Astrocyte (in vitro differentiated cells and primary cell): ENCODE results near the gene CAP1. TPM values are rescaled to one million over a fixed set of nuclear protein-coding genes. Genes with fewer than 3 reads are reported as not detected.
A peak's percentile ranks its signal among the peaks of the same experiment; 100 is the strongest.

ENCODE experiments used
- DNase-seq: peaks from one replicate; pipeline ENCODE4 v3.0.0-alpha.2; 2010; ENCODE audit warnings: low read depth
- FAIRE-seq: peaks from 2 replicates; lab custom pipeline; 2011; peaks lifted over from hg19 to GRCh38; lab: Jason Lieb, UNC
- H2AFZ ChIP-seq: 2 replicates; pipeline ENCODE4 v1.6.0; 2012; ENCODE audit warnings: low read depth, low read length, inconsistent platforms
- H3K27ac ChIP-seq: 2 replicates; pipeline ENCODE4 v1.5.1; 2011; ENCODE audit warnings: low read depth, low read length, inconsistent platforms
- H3K27me3 ChIP-seq: 2 replicates; pipeline ENCODE4 v1.6.0; 2011; ENCODE audit warnings: low read length, inconsistent platforms; ENCODE audit not compliant: insufficient read depth
- H3K36me3 ChIP-seq: 2 replicates; pipeline ENCODE4 v1.5.1; 2011; ENCODE audit warnings: low read length, inconsistent platforms; ENCODE audit not compliant: insufficient read depth
- H3K4me1 ChIP-seq: 2 replicates; pipeline ENCODE4 v1.5.1; 2011; ENCODE audit warnings: low read length, inconsistent platforms; ENCODE audit not compliant: insufficient read depth
- H3K4me2 ChIP-seq: 2 replicates; pipeline ENCODE4 v1.6.0; 2012; ENCODE audit warnings: low read length, inconsistent platforms
- H3K4me3 ChIP-seq: 2 replicates; pipeline ENCODE4 v1.5.1; 2011; ENCODE audit warnings: low read depth, mild to moderate bottlenecking, low read length, inconsistent platforms; ENCODE audit not compliant: insufficient read depth
- H3K79me2 ChIP-seq: 2 replicates; pipeline ENCODE4 v1.6.0; 2012; ENCODE audit warnings: mild to moderate bottlenecking, low read length, inconsistent platforms; ENCODE audit not compliant: insufficient read depth
- H3K9ac ChIP-seq: 2 replicates; pipeline ENCODE4 v1.6.0; 2012; ENCODE audit warnings: mild to moderate bottlenecking, low read length, inconsistent platforms
- H3K9me3 ChIP-seq: 2 replicates; pipeline ENCODE4 v1.5.1; 2012; ENCODE audit warnings: low read depth, mild to moderate bottlenecking, low read length, inconsistent platforms; ENCODE audit not compliant: insufficient read depth
- H4K20me1 ChIP-seq: 2 replicates; pipeline ENCODE4 v1.6.0; 2012; ENCODE audit warnings: low read length, inconsistent platforms; ENCODE audit not compliant: insufficient read depth
- H3K27ac Mint-ChIP-seq: one replicate; pipeline ENCODE4 v1.8.0; 2021; ENCODE audit warnings: mild to moderate bottlenecking, mixed read lengths; ENCODE audit not compliant: unreplicated experiment
- H3K27me3 Mint-ChIP-seq: one replicate; pipeline ENCODE4 v1.8.0; 2021; ENCODE audit warnings: low read depth, mixed read lengths; ENCODE audit not compliant: unreplicated experiment
- H3K36me3 Mint-ChIP-seq: one replicate; pipeline ENCODE4 v1.8.0; 2021; ENCODE audit warnings: low read depth, mixed read lengths; ENCODE audit not compliant: unreplicated experiment
- H3K4me1 Mint-ChIP-seq: one replicate; pipeline ENCODE4 v1.8.0; 2021; ENCODE audit warnings: low read depth, mixed read lengths; ENCODE audit not compliant: unreplicated experiment
- H3K4me3 Mint-ChIP-seq: one replicate; pipeline ENCODE4 v1.8.0; 2021; ENCODE audit warnings: mild to moderate bottlenecking, moderate library complexity, mixed read lengths; ENCODE audit not compliant: unreplicated experiment
- H3K9me3 Mint-ChIP-seq: one replicate; pipeline ENCODE4 v1.8.0; 2021; ENCODE audit warnings: mild to moderate bottlenecking, mixed read lengths; ENCODE audit not compliant: unreplicated experiment
- CTCF ChIP-seq: IDR thresholded peaks from 2 replicates; pipeline ENCODE4 v1.5.1; 2011; ENCODE audit warnings: low read depth, mild to moderate bottlenecking, inconsistent platforms, low read length, moderate library complexity; ENCODE audit not compliant: insufficient read depth
- EZH2 ChIP-seq: IDR thresholded peaks from 2 replicates; pipeline ENCODE4 v1.6.1; 2012; ENCODE audit warnings: mild to moderate bottlenecking, low read length, inconsistent platforms; ENCODE audit not compliant: insufficient read depth
- total RNA-seq: library from RNA; stranded (reverse); gene quantifications from 2 replicates; pipeline ENCODE4 v1.2.1, GENCODE V29; 2021

CAP1 gene
- total RNA-seq, 1 donor from 2014 or later: 930 TPM

GRCh38 chr1:40090652-40091355, 50.3 kb downstream of the CAP1 start:
- H2AFZ ChIP-seq: no peak overlapping the region
- H3K4me2 ChIP-seq: no peak overlapping the region
- no peak for FAIRE-seq
- TF ChIP-seq EZH2: no peak
- TF ChIP-seq CTCF: no peak
- Mint-ChIP-seq H3K27me3 (no peaks in the 10 kb centered on the region), H3K9me3 (no peaks in the 10 kb centered on the region), H3K4me3 (no peak overlapping the region), H3K36me3 (peaks cover 16% of the 10 kb centered on the region), H3K4me1 (peaks cover 23% of the 10 kb centered on the region), H3K27ac (peak overlapping the region; percentile 66)
- H3K9ac ChIP-seq: no peak overlapping the region
- H3K9me3 ChIP-seq: no peaks in the 10 kb centered on the region
- H3K27me3 ChIP-seq: no peaks in the 10 kb centered on the region
- peaks cover 7% of the 10 kb centered on the region for H4K20me1 ChIP-seq
- H3K36me3 ChIP-seq: peaks cover 26% of the 10 kb centered on the region
- DNase-seq: no peak
- no peaks in the 10 kb centered on the region for H3K4me1 ChIP-seq
- H3K79me2 ChIP-seq: peaks cover 15% of the 10 kb centered on the region
- H3K27ac ChIP-seq: peak overlapping the region; percentile 26
- H3K4me3 ChIP-seq: no peak overlapping the region

- H3K27ac ChIP-seq: no peak overlapping the region
- FAIRE-seq: no peak
- Mint-ChIP-seq H3K36me3 (peaks cover 10% of the 10 kb centered on the region), H3K4me3 (no peak overlapping the region), H3K27me3 (no peaks in the 10 kb centered on the region), H3K4me1 (peaks cover 24% of the 10 kb centered on the region), H3K9me3 (no peaks in the 10 kb centered on the region), H3K27ac (no peak overlapping the region)
- peaks cover 26% of the 10 kb centered on the region for H3K79me2 ChIP-seq
- no peak for TF ChIP-seq CTCF
- no peak for TF ChIP-seq EZH2
- no peak for DNase-seq
- H4K20me1 ChIP-seq: peaks cover 7% of the 10 kb centered on the region
- H3K4me3 ChIP-seq: no peak overlapping the region
- peaks cover 26% of the 10 kb centered on the region for H3K36me3 ChIP-seq
- no peak overlapping the region for H3K4me2 ChIP-seq
- no peaks in the 10 kb centered on the region for H3K9me3 ChIP-seq
- no peaks in the 10 kb centered on the region for H3K4me1 ChIP-seq
- H3K27me3 ChIP-seq: no peaks in the 10 kb centered on the region
- no peak overlapping the region for H2AFZ ChIP-seq
- H3K9ac ChIP-seq: no peak overlapping the region
Measured at GRCh38 chr1:40092241-40092640, 51.7 kb downstream of the CAP1 start.
